ENCODE data around the gene MRPL44. TPM values are rescaled to one million over a fixed set of nuclear protein-coding genes. Genes with fewer than 3 reads are reported as not detected.

The MRPL44 gene
- total RNA-seq, 1 experiment from 2014 or later = 66.4 TPM

DNA sequence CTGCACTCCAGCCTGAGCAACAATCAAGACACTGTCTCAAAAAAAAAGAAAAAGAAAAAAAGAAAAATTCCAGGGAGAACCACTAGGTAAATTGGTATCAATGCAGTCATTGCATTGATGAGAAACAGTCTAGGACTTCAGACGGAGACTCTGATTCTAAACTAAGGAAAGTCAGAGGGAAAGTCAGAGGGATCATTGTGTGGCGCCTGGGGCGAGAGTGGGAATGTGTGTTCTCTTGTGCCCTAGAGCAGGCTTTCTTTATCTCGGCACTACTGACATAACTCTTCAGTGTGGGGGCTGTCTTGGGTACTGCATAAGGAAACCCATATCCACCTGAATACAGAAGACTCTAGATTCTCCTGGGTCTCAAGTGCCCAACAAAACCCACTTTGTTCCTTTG lies 57.1 kb downstream of the MRPL44 start:
- no peaks in the 10 kb centered on the region for H3K27me3 ChIP-seq (ENCODE audit: insufficient read depth, low read depth)
- no TSS peak for BruUV-seq (replicated peaks)

DNA sequence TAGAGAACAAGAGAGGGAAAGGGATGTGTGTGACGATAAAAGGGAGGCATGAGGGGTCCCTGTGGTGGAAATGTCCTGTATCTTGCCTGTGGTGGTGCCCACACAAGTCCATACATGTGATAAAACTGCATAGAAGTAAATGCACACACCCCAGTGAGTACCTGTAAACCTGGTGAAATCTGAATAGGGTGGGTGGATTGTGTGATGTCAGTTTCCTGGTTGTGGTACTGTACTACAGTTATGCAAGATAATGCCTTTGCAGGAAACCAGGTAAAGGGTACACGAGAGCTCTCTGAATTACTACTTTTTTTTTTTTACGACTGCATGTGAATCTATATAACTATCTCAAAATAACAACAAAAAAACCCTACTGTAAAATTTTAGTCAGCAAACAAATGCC lies 59.7 kb downstream of the MRPL44 start:
- no peak for DNase-seq
- no TSS peak for BruUV-seq (replicated peaks)
- H3K4me2 ChIP-seq = no peak overlapping the region
- H3K9me3 ChIP-seq (ENCODE audit: insufficient read depth, low read depth) = no peaks in the 10 kb centered on the region; the same call in 1 of the 2 replicates
- no peaks in the 10 kb centered on the region for H3K9me2 ChIP-seq (ENCODE audit: insufficient read depth)
- H3F3A ChIP-seq (ENCODE audit: insufficient read depth, low read depth) = no peaks in the 10 kb centered on the region
- H3K36me3 ChIP-seq (ENCODE audit: low read depth) = no peaks in the 10 kb centered on the region
- CTCF ChIA-PET = no interaction called here
- H3K27ac ChIP-seq = no peak overlapping the region
- no peak overlapping the region for H2AFZ ChIP-seq
- H4K20me1 ChIP-seq (ENCODE audit: insufficient read depth) = no peaks in the 10 kb centered on the region
- H3K4me3 ChIP-seq = no peak overlapping the region
- no peaks in the 10 kb centered on the region for H3K4me1 ChIP-seq (replicated peaks; ENCODE audit: insufficient read depth)
- POLR2A ChIA-PET (ENCODE audit: unreplicated experiment) = interaction anchor here (0.6 kb wide), 1 partner anchor 1157 kb away, joined by 3 read pairs; no protein-coding TSS in a partner anchor
- peaks cover 9% of the 10 kb centered on the region; the same call in 1 of the 2 replicates for H3K79me2 ChIP-seq (ENCODE audit: low read depth)
- intact Hi-C loops (cut with micrococcal nuclease; ENCODE audit: unreplicated experiment) = no loop called here
- TF ChIP-seq EZH2 (IDR thresholded peaks at IDR 0.05; ENCODE audit: low read depth) = no peak
- H3K27me3 ChIP-seq (ENCODE audit: insufficient read depth, low read depth) = no peaks in the 10 kb centered on the region

More for the DNA sequence above, 57.1 kb downstream of the MRPL44 start:
- no peak overlapping the region for H3K4me2 ChIP-seq
- TF ChIP-seq, protein P1, sequence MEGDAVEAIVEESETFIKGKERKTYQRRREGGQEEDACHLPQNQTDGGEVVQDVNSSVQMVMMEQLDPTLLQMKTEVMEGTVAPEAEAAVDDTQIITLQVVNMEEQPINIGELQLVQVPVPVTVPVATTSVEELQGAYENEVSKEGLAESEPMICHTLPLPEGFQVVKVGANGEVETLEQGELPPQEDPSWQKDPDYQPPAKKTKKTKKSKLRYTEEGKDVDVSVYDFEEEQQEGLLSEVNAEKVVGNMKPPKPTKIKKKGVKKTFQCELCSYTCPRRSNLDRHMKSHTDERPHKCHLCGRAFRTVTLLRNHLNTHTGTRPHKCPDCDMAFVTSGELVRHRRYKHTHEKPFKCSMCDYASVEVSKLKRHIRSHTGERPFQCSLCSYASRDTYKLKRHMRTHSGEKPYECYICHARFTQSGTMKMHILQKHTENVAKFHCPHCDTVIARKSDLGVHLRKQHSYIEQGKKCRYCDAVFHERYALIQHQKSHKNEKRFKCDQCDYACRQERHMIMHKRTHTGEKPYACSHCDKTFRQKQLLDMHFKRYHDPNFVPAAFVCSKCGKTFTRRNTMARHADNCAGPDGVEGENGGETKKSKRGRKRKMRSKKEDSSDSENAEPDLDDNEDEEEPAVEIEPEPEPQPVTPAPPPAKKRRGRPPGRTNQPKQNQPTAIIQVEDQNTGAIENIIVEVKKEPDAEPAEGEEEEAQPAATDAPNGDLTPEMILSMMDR (conservative IDR thresholded peaks at IDR 0.05) = no peak
- TF ChIP-seq EZH2 (IDR thresholded peaks at IDR 0.05; ENCODE audit: low read depth) = no peak
- CTCF ChIA-PET = no interaction called here
- peaks cover 13% of the 10 kb centered on the region for H3K9me3 ChIP-seq (ENCODE audit: insufficient read depth, low read depth)
- 0 out of 2 replicates have a peak, but pooled peaks cover 2% of the 10 kb centered on the region for H3F3A ChIP-seq (ENCODE audit: insufficient read depth, low read depth)
- H3K27ac ChIP-seq = no peak overlapping the region
- H2AFZ ChIP-seq = no peak overlapping the region
- peaks cover 20% of the 10 kb centered on the region for H3K4me1 ChIP-seq (replicated peaks; ENCODE audit: insufficient read depth)
- intact Hi-C loops (cut with micrococcal nuclease; ENCODE audit: unreplicated experiment) = no loop called here
- no peak overlapping the region for H3K4me3 ChIP-seq
- no peaks in the 10 kb centered on the region for H4K20me1 ChIP-seq (ENCODE audit: insufficient read depth)
- no peaks in the 10 kb centered on the region for H3K9me2 ChIP-seq (ENCODE audit: insufficient read depth)
- POLR2A ChIA-PET (ENCODE audit: unreplicated experiment) = no interaction called here
- no peak for DNase-seq
- H3K79me2 ChIP-seq (ENCODE audit: low read depth) = peaks cover 22% of the 10 kb centered on the region; the same call in 1 of the 2 replicates
- peaks cover 5% of the 10 kb centered on the region; the same call in 1 of the 2 replicates for H3K36me3 ChIP-seq (ENCODE audit: low read depth)

Other genes with a start within 250 kb of the MRPL44 start
- gene AP1S3, start 119.9 kb upstream of the MRPL44 start, total RNA-seq (2021) = 61.3 and 73.3 TPM in 2 replicates
- gene WDFY1, start 12.1 kb upstream of the MRPL44 start, total RNA-seq (2021) = 81.9 and 84.4 TPM in 2 replicates
- gene SERPINE2, start 81.8 kb downstream of the MRPL44 start, total RNA-seq (2021) = 110 and 155 TPM in 2 replicates

Measured in PC-9 (cell line).